H9 (cell line): ENCODE results near the gene CHCHD3. TPM values are rescaled to one million over a fixed set of nuclear protein-coding genes. Genes with fewer than 3 reads are reported as not detected.

Experiments
- DNase-seq: peaks from one replicate; pipeline ENCODE4 v3.0.0-alpha.2; 2017
- H2AFZ ChIP-seq: one replicate; pipeline ENCODE4 v1.6.1; 2013; ENCODE audit warnings: mild to moderate bottlenecking, low read length, control low read depth, moderate library complexity
- H2AK5ac ChIP-seq: 2 replicates; pipeline ENCODE4 v1.6.1; 2013; ENCODE audit warnings: low read length, control low read depth, mixed read lengths; ENCODE audit not compliant: insufficient read length
- H2BK120ac ChIP-seq: one replicate; pipeline ENCODE4 v1.6.1; 2013; ENCODE audit warnings: low read depth, mild to moderate bottlenecking, low read length, control low read depth, inconsistent platforms; ENCODE audit not compliant: poor library complexity, severe bottlenecking
- H2BK12ac ChIP-seq: 2 replicates; pipeline ENCODE4 v1.6.1; 2013; ENCODE audit warnings: low read length, control low read depth, mixed read lengths, low read depth; ENCODE audit not compliant: insufficient read length
- H2BK15ac ChIP-seq: 2 replicates; pipeline ENCODE4 v1.6.1; 2013; ENCODE audit warnings: low read depth, low read length, control low read depth
- H2BK20ac ChIP-seq: one replicate; pipeline ENCODE4 v1.6.1; 2013; ENCODE audit warnings: low read depth, mild to moderate bottlenecking, low read length, control low read depth, inconsistent platforms; ENCODE audit not compliant: poor library complexity, severe bottlenecking
- H2BK5ac ChIP-seq: 2 replicates; pipeline ENCODE4 v1.6.1; 2013; ENCODE audit warnings: low read length, control low read depth, mixed read lengths; ENCODE audit not compliant: insufficient read length
- H3K14ac ChIP-seq: 2 replicates; pipeline ENCODE4 v1.6.1; 2013; ENCODE audit warnings: low read length, control low read depth; ENCODE audit not compliant: insufficient read depth
- H3K18ac ChIP-seq: 2 replicates; pipeline ENCODE4 v1.6.1; 2013; ENCODE audit warnings: low read depth, mild to moderate bottlenecking, mixed read lengths, low read length, control low read depth; ENCODE audit not compliant: insufficient read length
- H3K23ac ChIP-seq: 2 replicates; pipeline ENCODE4 v1.6.1; 2013; ENCODE audit warnings: low read length, control low read depth, mixed read lengths, low read depth; ENCODE audit not compliant: insufficient read length
- H3K23me2 ChIP-seq: 2 replicates; pipeline ENCODE4 v1.6.1; 2013; ENCODE audit warnings: low read depth, mild to moderate bottlenecking, mixed read lengths, low read length, control low read depth; ENCODE audit not compliant: insufficient read length, poor library complexity, severe bottlenecking
- H3K27ac ChIP-seq: 2 replicates; pipeline ENCODE4 v1.5.1; 2013; ENCODE audit warnings: low read length, control low read depth, mixed read lengths, low read depth; ENCODE audit not compliant: insufficient read length
- H3K27me3 ChIP-seq: 2 replicates; pipeline ENCODE4 v1.6.1; 2013; ENCODE audit warnings: low read length, control low read depth, inconsistent platforms; ENCODE audit not compliant: insufficient read depth
- H3K4ac ChIP-seq: 2 replicates; pipeline ENCODE4 v1.6.1; 2013; ENCODE audit warnings: low read depth, mild to moderate bottlenecking, control low read depth, inconsistent platforms, low read length, moderate library complexity
- H3K4me1 ChIP-seq: 2 replicates; pipeline ENCODE4 v1.6.1; 2013; ENCODE audit warnings: low read length, control low read depth, inconsistent platforms; ENCODE audit not compliant: insufficient read depth
- H3K4me2 ChIP-seq: 2 replicates; pipeline ENCODE4 v1.6.1; 2013; ENCODE audit warnings: low read length, control low read depth, mixed read lengths; ENCODE audit not compliant: insufficient read length, insufficient read depth
- H3K56ac ChIP-seq: 2 replicates; pipeline ENCODE4 v1.6.1; 2013; ENCODE audit warnings: low read depth, mild to moderate bottlenecking, mixed read lengths, low read length, control low read depth; ENCODE audit not compliant: insufficient read length
- H3K79me1 ChIP-seq: 2 replicates; pipeline ENCODE4 v1.6.1; 2013; ENCODE audit warnings: low read depth, mild to moderate bottlenecking, moderate library complexity, low read length, control low read depth, inconsistent platforms; ENCODE audit not compliant: insufficient read depth, poor library complexity, severe bottlenecking
- H3K79me2 ChIP-seq: 2 replicates; pipeline ENCODE4 v1.6.1; 2013; ENCODE audit warnings: low read length, control low read depth, inconsistent platforms; ENCODE audit not compliant: insufficient read depth
- H3K9ac ChIP-seq: 2 replicates; pipeline ENCODE4 v1.6.1; 2013; ENCODE audit warnings: low read length, control low read depth, mixed read lengths; ENCODE audit not compliant: insufficient read length; ENCODE audit errors: extremely low read depth
- H3K9me3 ChIP-seq: one replicate; pipeline ENCODE4 v1.6.1; 2013; ENCODE audit warnings: low read depth, low read length, inconsistent platforms; ENCODE audit not compliant: control insufficient read depth
- H3T11ph ChIP-seq: one replicate; pipeline ENCODE4 v1.6.1; 2013; ENCODE audit warnings: mild to moderate bottlenecking, low read length, control low read depth, inconsistent platforms
- H4K20me1 ChIP-seq: one replicate; pipeline ENCODE4 v1.6.1; 2013; ENCODE audit not compliant: control insufficient read depth, insufficient read length, insufficient read depth
- H4K5ac ChIP-seq: 2 replicates; pipeline ENCODE4 v1.6.1; 2013; ENCODE audit warnings: low read depth, mild to moderate bottlenecking, mixed read lengths, low read length, control low read depth; ENCODE audit not compliant: insufficient read length
- H4K8ac ChIP-seq: replicated peaks from 2 replicates; pipeline ENCODE4 v1.6.1; 2013; ENCODE audit warnings: low read length, control low read depth, mixed read lengths, low read depth; ENCODE audit not compliant: insufficient read length
- H4K91ac ChIP-seq: 2 replicates; pipeline ENCODE4 v1.6.1; 2013; ENCODE audit warnings: low read depth, mild to moderate bottlenecking, moderate library complexity, mixed read lengths, low read length, control low read depth; ENCODE audit not compliant: insufficient read length
- H3K27ac Mint-ChIP-seq, 3 experiments: 2 replicates in 2 of 3; 3 replicates in 1 of 3; pipeline ENCODE4 v1.8.0; 2020 to 2021; ENCODE audit warnings: mixed read lengths in 3 of 3, mild to moderate bottlenecking in 1 of 3, moderate library complexity in 1 of 3
- H3K27me3 Mint-ChIP-seq: 2 replicates; pipeline ENCODE4 v1.8.0; 2021; ENCODE audit warnings: low read depth, mild to moderate bottlenecking, moderate library complexity, mixed read lengths
- H3K36me3 Mint-ChIP-seq, 3 experiments: 2 replicates in 2 of 3; 3 replicates in 1 of 3; pipeline ENCODE4 v1.8.0; 2020 to 2021; ENCODE audit warnings: low read depth in 3 of 3, mixed read lengths in 3 of 3; ENCODE audit not compliant: insufficient read depth in 1 of 3
- H3K4me1 Mint-ChIP-seq, 2 experiments: 2 replicates each; pipeline ENCODE4 v1.8.0; 2020; ENCODE audit warnings: mixed read lengths in 2 of 2
- H3K4me3 Mint-ChIP-seq, 2 experiments: 2 replicates in 1 of 2; 3 replicates in 1 of 2; pipeline ENCODE4 v1.8.0; 2020 to 2021; ENCODE audit warnings: mild to moderate bottlenecking in 2 of 2, mixed read lengths in 2 of 2, moderate library complexity in 1 of 2
- H3K9me3 Mint-ChIP-seq, 2 experiments: 2 replicates in 1 of 2; 3 replicates in 1 of 2; pipeline ENCODE4 v1.8.0; 2020; ENCODE audit warnings: mild to moderate bottlenecking in 2 of 2, mixed read lengths in 2 of 2, moderate library complexity in 1 of 2
- whole genome bisulfite sequencing: extraction: QIAGEN DNeasy Blood & Tissue Kit; methylation state at CpG from one replicate; pipeline ENCODE4 v1.1.7; 2013; ENCODE audit warnings: missing lambda C conversion rate, low lambda C conversion rate, mixed read lengths; ENCODE audit not compliant: insufficient read length; ENCODE audit errors: extremely low coverage; 5-methylcytosine and 5-hydroxymethylcytosine counted together
- total RNA-seq: library from RNA; stranded (reverse); gene quantifications from 2 replicates; pipeline ENCODE4 v1.2.1, GENCODE V29; 2021
- TF ChIP-seq, protein P1 (sequence below): fragments of 200-600 bp; sonication (generic); conservative IDR thresholded peaks from 3 replicates; pipeline ENCODE4 v1.8.0; 2021; ENCODE audit warnings: antibody characterized with exemption, mild to moderate bottlenecking

Gene CHCHD3
- total RNA-seq, 1 experiment from 2014 or later, result 104 TPM

DNA sequence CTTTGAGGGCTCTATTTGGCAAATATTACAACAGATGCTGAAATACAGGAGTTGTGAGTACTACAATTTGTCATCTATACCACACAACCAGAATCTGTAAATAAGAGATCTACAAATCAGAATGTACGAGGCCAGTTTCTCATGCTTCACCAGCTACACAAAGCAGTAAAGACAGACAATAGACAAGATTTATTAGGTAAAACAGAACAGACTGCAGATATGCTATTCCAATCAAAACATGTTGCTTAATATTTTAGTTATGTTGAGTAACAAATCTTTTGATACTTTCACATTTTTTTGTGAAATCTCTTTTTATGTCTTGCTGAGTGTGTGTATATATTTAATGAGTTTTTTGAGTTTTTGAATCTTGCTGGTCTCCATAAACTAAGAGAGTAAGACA lies 109.1 kb downstream of the CHCHD3 start:
- H3K56ac ChIP-seq, result no peak overlapping the region
- no peak overlapping the region for H3K14ac ChIP-seq
- no peak overlapping the region for H3K23ac ChIP-seq
- no peak overlapping the region for H3K27ac ChIP-seq
- no peak overlapping the region for H3K18ac ChIP-seq
- H3K27me3 ChIP-seq, result no peaks in the 10 kb centered on the region
- no peak overlapping the region for H2BK20ac ChIP-seq
- TF ChIP-seq, protein P1, sequence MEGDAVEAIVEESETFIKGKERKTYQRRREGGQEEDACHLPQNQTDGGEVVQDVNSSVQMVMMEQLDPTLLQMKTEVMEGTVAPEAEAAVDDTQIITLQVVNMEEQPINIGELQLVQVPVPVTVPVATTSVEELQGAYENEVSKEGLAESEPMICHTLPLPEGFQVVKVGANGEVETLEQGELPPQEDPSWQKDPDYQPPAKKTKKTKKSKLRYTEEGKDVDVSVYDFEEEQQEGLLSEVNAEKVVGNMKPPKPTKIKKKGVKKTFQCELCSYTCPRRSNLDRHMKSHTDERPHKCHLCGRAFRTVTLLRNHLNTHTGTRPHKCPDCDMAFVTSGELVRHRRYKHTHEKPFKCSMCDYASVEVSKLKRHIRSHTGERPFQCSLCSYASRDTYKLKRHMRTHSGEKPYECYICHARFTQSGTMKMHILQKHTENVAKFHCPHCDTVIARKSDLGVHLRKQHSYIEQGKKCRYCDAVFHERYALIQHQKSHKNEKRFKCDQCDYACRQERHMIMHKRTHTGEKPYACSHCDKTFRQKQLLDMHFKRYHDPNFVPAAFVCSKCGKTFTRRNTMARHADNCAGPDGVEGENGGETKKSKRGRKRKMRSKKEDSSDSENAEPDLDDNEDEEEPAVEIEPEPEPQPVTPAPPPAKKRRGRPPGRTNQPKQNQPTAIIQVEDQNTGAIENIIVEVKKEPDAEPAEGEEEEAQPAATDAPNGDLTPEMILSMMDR, result no peak
- no peak overlapping the region for H4K8ac ChIP-seq
- Mint-ChIP-seq H3K27me3 (no peaks in the 10 kb centered on the region), H3K4me3 (no peak overlapping the region), H3K4me1 (peaks cover 31 to 36% of the 10 kb centered on the region in 2 experiments), H3K36me3 (peaks cover 2 to 23% (median 12%) of the 10 kb centered on the region in 3 experiments; a peak in 5 of 7 replicates), H3K9me3 (no peaks in the 10 kb centered on the region), H3K27ac (no peak overlapping the region; a peak in 1 of 7 replicates)
- no peak overlapping the region for H3K4ac ChIP-seq
- H3K79me2 ChIP-seq, result peaks cover 6% of the 10 kb centered on the region; the same call in 1 of the 2 replicates
- H2BK12ac ChIP-seq, result no peak overlapping the region
- no peak overlapping the region for H2BK15ac ChIP-seq
- H3K23me2 ChIP-seq, result no peaks in the 10 kb centered on the region
- no peak overlapping the region for H2AK5ac ChIP-seq
- no peaks in the 10 kb centered on the region for H3K9me3 ChIP-seq
- H2BK120ac ChIP-seq, result no peak overlapping the region
- no peak overlapping the region for H3K9ac ChIP-seq
- WGBS, result no CpG with 5 or more reads among the region's 1 CpG
- H3K4me2 ChIP-seq, result no peak overlapping the region
- H2AFZ ChIP-seq, result no peak overlapping the region
- no peak overlapping the region for H4K5ac ChIP-seq
- no peak overlapping the region for H2BK5ac ChIP-seq
- peaks cover 2% of the 10 kb centered on the region; the same call in 1 of the 2 replicates for H3K4me1 ChIP-seq
- no peak overlapping the region for H4K91ac ChIP-seq
- H3K79me1 ChIP-seq, result no peaks in the 10 kb centered on the region
- DNase-seq, result no peak
- H3T11ph ChIP-seq, result no peak overlapping the region
- no peaks in the 10 kb centered on the region for H4K20me1 ChIP-seq
